Hindlimb muscle (tissue), 1 donor: ENCODE measurements around the gene DENND10. TPM values are rescaled to one million over a fixed set of nuclear protein-coding genes. Genes with fewer than 3 reads are reported as not detected.
"Not testable (repeated sequence)": the region's sequence is repeated elsewhere in the genome, so short reads cannot be mapped to it uniquely, and the experiment has no call there.

Experiments
- DNase-seq: peaks from one replicate; pipeline ENCODE4 v3.0.0-alpha.2; 2013
- polyA plus RNA-seq: library from polyadenylated mRNA; unstranded; fragments of 120-200 nt; gene quantifications from one replicate; pipeline ENCODE4 v1.2.1, GENCODE V29; 2013; ENCODE audit not compliant: insufficient read length

The DENND10 gene
- polyA plus RNA-seq, 1 donor, result 28.2 TPM

DNA sequence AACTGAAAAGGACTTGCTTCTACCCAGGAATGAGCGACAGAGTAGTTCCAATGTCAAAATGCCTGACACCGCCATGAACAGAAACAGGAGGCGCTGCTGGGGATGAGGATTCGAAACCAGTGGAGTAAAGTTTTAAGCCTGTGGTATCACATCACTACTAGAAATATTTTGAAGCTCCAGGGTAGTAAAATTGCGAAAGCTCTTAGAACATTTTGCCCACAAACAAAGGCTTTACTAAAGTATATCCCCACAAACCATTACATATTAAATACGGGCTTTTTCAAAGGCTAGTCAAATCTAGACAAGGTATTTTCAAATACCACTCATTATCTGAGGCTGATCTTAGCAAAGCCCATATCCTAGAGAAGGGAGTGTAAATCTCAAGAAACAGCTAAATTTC, 72.3 kb downstream of the DENND10 start:
- DNase-seq, result no peak

DNA sequence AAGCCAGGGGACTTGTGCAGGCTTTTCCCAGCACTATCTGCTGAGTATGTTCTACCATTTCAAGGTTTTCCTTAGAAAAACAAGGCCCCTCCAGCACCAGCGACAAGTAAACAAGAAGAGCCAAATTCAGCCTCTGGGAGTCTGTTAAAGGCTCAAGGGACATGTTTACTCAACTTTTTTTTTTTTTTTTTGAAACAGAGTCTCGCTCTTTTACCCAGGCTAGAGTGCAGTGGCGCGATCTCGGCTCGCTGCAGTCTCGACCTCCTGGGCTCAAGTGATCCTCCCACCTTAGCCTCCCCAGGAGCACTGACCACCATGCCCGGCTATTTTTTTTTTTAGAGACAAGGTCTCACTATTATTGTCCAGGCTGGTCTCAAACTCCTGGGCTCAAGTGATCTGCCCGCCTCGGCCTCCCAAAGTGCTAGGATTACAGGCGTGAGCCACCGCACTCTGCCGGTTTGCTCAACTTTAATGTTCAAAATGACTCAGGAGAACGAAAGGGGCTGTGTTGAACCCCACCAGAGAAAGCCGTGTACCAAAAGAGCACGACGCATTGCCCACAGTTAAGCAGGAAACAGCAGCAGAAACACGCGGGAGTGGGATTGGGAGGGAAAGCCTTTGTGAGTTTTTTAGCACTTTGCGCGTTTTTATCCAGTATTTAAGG, 73.9 kb downstream of the DENND10 start:
- peak; percentile 23 for DNase-seq

DNA sequence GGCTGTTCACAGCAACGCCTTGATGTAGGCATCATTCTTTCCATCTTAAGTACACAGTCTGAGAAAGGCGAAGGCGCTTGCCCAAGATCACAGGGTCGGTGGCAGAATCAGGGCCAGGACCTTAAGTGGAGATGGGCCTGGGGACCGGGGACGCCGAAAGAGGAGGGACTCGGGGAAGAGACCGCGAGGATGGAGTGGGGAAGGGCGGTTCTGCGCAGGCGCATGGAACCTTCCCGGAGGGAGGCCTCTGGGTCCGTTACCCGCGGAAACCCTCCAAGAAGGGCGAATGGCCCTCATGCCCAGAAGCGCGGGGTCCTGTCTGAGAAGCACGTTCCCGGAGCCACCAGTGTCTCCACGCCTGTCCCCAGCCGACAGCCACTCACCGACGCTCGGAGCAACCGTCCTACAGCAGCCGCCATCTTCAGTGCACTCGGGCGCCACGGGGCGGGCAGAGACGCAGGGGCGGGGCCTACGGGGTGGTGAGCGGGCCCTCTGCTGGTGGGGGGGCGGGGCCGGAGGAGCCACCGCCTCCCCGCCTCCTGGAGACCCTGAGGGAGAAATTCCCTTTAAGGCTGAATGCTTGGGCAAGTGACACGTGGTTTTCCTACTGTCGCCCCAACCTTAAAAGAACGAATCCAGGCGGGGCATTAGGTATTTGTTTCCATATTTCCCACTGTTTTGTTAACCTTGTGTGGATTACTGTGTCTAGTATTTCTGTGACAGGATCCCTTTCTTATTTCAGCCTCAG, 74.6 kb downstream of the DENND10 start, which contains the start of gene PRDX3:
PRDX3 (minus strand) TSS at position 441 of the 748 bp plus-strand sequence; CDS start at position 419, 22 bp downstream.
- peak; percentile 91 for DNase-seq

DNA sequence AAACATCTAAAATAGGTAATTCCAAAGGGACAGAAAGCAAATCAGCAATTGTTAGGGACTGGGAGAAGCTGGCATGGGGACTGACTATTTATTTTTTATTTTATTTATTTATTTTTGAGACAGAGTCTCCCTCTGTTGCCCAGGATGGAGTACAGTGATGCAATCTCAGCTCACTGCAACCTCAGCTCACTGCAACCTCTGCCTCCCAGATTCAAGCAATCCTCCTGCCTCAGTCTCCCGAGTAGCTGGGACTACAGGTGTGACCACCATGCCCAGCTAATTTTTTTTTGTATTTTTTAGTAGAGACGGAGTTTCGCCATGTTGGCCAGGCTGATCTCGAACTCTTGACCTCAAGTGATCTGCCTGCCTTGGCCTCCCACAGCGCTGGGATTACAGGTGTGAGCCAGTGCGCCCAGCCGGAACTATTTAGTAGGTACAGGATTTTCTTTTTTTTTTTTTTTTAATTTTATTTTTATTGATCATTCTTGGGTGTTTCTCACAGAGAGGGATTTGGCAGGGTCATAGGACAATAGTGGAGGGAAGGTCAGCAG, 77.0 kb downstream of the DENND10 start:
- not testable (repeated sequence) for DNase-seq

GRCh38 chr10:119183664-119184412, 79.9 kb downstream of the DENND10 start:
- no peak for DNase-seq

Other genes starting within 250 kb of the DENND10 start
- 6.0 TPM for gene NANOS1, start 74.4 kb upstream of the DENND10 start, polyA plus RNA-seq
- gene EIF3A, start 23.3 kb upstream of the DENND10 start, polyA plus RNA-seq, result 141 TPM
- 24.2 TPM for gene SFXN4, start 61.6 kb downstream of the DENND10 start, polyA plus RNA-seq
- gene PRDX3, start 74.7 kb downstream of the DENND10 start, polyA plus RNA-seq, result 124 TPM
- gene GRK5, start 103.5 kb downstream of the DENND10 start, polyA plus RNA-seq, result 19.1 TPM